ENCODE results near the gene RPS26.
"Not testable (repeated sequence)": the region's sequence is repeated elsewhere in the genome, so short reads cannot be mapped to it uniquely, and the experiment has no call there.

Gene RPS26

DNA sequence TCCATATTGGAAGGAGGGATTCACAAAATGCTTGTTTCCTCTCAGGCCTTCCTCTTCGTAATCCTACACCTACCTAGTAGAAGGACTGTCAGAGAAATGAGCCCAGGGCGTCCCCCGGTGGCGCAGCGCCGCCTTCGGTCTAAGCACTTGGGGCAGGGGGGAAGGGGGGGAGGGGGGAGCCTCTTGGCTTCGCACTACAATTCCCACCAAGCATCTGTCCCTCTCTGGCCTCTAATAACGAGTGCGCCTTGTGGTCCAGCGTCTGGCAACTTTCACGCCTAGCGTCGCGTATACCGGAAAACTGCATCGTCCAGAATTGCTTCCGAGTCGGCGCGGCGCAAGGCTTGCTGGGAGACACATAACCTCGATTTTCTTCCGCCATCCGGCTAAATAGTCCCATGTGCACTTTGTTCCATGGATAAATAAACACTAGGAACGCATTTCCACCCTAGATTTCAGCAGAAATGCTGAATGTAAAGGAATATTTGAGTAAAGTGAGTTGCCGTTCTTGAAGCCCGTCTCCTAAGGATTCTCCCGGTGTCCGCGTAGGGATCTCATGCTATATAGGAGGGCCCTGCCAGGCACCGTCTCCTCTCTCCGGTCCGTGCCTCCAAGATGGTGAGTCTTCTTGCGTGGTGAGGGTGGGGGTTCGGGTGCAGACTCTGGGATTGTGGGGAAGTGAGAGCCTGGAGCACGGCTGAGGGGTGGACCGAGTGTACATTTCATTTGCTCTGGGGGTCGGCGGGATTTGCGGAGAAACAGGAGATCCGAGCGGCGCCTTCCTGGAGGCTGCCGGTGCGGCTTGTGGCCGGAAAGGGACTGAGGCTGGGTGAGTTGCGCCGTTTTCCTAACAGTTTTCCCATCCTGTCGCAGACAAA, at the start of gene RPS26:
RPS26 (plus strand) TSS at position 367 of the 878 bp plus-strand sequence; CDS start at position 616, 249 bp downstream.
- DNase-seq (ENCODE audit: low read depth): peak; percentile 90

DNA sequence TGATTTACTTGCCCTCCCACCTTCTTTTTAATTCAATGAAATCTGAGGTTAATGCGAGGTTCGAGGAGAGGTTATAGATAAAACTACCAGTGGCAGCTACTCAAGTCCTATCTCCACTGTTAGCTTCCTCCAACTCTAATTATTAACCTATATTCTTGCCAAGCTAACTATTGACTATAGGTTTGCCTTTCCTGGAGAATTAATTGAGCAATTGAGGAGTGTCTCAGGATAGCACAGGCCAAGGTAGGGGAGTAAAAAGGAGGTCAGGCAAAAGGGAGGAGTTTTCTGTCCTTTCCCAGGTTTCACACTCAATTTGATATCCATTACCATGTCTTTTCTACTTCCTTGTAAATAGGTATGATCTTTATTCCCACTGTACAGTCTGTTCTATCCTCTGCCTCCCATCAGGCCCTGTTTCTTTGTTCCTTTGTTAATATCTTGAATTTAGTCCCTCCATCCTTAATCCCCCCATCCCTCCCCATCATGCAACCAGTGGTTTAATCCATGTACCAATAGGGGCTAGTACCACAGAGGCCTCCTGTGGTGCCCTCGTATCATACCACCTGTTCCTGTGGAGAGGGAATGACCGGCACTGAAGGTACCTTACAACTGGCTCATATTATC, 48.4 kb upstream of the RPS26 start:
- no peak for DNase-seq (ENCODE audit: low read depth)

DNA sequence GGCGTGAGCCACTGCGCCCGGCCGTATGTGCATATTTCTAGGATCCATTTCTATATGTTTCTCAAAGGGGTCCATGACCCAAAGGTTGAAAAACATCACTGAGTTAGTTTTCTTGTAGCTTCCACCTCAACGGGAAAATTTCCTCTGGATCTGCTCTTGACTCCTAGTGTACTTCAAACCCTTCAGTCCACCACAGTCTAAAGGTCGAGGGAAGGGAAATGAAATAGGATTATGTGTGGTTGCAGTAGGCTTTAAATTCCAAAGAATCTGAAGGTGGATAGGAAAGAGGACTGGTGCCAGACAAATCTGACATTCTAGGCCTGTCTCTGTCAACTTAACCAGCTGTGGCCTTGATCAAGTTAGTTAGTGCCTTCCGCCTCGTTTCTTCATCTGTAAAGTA, 46.4 kb upstream of the RPS26 start:
- DNase-seq (ENCODE audit: low read depth): no peak

DNA sequence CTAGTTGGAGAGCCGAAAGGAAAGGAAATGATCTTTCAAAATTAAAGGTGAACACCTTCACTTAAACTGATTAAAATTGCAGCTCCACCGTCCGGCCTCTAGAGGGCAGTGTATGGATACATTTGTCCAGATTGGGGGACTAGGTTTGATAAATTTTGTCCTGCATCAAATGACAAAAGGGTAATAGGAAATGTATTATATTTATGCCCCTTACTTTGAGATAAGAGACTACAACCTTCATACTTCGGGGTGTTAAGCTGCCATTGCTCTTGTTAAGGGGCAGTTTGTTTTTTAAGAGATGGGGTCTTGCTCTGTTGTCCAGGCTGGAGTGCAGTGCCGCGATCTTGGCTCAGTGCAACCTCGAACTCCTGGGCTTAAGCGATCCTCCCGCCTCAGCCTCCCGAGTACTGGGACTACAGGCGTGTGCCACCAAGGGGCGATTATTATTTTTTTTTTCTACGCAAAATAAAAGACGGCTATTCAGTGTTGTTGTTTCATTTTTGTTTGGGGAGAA, 45.5 kb upstream of the RPS26 start:
- peak; percentile 61 for DNase-seq (ENCODE audit: low read depth)

GRCh38 chr12:55996715-55997534, 44.8 kb upstream of the RPS26 start, which contains the start of gene SUOX:
Gene SUOX (plus strand): TSS chr12:55997276. CDS start chr12:56002222, 4,946 bp downstream.
- DNase-seq (ENCODE audit: low read depth): peak; percentile 8

DNA sequence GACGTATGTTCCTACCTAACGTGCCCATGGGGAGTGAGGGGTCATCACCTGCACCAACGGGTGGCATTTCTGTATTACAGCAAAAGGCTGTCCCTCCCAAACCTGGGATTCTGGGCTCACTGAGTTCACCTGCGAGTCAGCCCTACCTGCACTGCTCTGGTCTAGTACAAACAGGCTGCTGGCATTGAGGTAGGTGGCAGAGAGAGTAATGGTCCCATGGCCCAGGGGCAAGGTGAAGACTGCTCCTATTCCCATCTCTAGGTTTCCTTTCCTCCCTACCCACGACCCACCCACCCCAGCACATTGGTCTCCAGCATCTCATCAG, 44.2 kb upstream of the RPS26 start:
- DNase-seq (ENCODE audit: low read depth): no peak

DNA sequence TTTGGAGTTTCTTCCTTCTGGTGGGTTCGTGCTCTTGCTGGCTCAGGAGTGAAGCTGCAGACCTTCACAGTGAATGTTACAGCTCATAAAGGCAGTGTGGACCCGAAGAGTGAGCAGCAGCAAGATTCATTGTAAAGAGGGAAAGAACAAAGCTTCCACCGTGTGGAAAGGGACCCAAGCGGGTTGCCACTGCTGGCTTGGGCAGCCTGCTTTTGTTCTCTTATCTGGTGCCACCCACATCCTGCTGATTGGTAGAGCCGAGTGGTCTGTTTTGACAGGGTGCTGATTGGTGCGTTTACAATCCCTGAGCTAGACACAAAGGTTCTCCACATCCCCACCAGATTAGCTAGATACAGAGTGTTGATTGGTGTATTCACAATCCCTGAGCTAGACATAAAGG, 42.2 kb upstream of the RPS26 start:
- not testable (repeated sequence) for DNase-seq (ENCODE audit: low read depth)

GRCh38 chr12:55999999-56000540, 41.6 kb upstream of the RPS26 start:
- DNase-seq (ENCODE audit: low read depth): not testable (repeated sequence)

DNA sequence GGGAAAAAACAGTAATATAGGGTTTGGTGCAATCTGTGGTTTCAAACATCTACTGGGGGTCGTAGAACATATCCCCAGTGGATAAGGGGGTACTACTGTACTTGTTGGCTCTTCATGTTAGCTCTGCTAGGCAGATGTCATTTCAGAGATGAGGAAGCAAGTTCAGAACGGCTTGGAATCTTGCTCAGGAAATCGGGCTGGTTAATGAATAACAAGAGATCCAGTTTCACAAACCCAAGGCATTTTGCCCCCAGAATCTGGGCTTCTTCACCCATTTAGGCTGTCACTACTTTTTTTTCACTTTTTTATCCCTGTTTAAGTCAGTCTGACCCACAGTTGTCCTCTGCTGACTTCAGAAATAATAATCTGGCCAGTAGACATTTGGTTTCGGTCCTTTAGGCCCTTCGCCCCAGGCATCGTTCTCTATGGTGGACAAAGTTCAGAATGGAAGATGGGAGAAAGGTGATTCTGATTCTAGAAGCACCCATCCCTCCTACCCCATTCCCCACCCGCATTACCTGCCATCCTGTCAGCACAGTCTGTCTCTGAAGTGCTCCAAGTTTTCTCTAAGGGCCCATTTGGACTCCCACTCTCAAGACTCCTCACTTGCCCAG, 40.1 kb upstream of the RPS26 start:
- no peak for DNase-seq (ENCODE audit: low read depth)

DNA sequence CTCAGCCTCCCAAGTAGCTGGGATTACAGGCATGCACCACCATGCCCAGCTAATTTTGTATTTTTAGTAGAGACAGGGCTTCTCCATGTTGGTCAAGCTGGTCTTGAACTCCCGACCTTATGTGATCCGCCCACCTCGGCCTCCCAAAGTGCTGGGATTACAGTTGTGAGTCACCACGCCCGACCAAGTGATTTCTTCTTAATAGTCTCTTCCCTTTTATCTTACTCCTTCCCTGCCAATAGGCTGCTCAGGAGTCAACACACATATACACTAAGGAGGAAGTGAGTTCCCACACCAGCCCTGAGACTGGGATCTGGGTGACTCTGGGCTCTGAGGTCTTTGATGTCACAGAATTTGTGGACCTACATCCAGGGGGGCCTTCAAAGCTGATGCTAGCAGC, 38.3 kb upstream of the RPS26 start:
- not testable (repeated sequence) for DNase-seq (ENCODE audit: low read depth)

GRCh38 chr12:56004211-56004610, 37.5 kb upstream of the RPS26 start:
- no peak for DNase-seq (ENCODE audit: low read depth)

DNA sequence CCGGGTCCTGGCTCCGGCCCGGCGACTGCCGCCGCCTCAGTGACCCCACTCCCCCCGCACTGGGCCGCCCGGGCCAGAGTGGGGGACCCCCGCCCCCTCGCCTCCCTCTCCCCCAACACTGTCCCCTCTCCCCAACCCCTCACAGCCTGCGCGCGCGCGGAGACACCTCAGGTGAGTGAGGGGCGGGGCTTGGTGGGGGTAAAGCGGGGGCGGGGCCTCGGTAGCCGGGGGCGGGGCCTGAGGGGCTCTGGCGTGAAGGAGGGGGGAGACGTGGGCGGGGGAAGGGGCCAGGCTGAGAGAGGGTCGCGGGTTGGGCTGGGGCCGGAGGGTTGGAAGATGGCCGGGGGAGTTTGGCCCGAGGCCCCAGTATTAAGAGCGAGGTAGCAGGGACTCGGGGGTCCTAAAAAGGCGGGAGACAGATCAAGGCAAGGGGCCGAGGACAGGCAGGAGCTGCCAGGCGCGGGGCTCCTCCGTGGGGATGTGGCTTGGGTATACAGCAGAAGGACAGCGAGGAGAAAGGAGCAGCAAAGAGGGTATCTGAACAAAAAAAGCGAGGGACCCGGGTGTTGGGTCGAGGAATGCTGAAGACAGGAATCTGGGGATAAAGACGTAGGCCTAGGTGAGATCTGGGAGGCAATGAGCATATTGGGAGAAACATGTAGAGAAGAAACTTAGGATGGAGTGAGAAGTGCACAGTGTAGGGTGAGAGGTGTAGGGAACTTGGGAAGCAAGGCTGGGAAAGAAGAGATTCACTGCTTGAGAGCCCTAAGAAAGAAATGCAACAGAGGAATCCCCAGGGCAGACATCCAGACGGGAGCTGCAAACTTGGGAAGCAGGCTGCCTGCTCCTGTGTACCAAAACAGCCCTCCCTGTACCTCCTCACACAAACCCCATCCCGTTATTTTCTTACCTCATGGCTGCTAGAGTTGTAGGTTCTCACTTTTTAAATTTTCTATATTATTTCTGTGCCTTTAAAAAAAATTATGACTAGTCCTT, 33.9 kb upstream of the RPS26 start:
- DNase-seq (ENCODE audit: low read depth): peak; percentile 40

DNA sequence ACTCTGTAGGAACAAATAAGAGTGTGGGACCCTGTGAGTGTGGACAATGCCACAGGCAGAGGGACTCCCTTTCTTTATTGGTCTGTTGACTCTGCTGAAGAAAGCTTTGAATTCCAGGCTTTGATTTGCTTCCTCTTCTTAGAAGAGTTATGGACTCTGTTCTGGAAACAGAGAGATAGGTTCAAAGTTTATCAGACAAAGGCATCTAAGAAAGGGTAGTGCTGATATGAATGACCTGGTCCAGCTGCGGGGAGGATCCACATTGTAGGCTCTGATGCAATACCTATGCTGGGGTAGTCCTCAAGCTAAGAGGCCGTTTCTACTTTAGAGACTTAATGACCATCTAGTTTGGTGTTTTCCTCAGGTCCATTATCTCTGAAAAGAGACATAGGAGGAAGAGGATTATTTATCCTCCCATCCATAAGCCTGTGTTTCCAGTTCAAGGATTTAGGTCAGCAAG, 31.6 kb upstream of the RPS26 start:
- no peak for DNase-seq (ENCODE audit: low read depth)

DNA sequence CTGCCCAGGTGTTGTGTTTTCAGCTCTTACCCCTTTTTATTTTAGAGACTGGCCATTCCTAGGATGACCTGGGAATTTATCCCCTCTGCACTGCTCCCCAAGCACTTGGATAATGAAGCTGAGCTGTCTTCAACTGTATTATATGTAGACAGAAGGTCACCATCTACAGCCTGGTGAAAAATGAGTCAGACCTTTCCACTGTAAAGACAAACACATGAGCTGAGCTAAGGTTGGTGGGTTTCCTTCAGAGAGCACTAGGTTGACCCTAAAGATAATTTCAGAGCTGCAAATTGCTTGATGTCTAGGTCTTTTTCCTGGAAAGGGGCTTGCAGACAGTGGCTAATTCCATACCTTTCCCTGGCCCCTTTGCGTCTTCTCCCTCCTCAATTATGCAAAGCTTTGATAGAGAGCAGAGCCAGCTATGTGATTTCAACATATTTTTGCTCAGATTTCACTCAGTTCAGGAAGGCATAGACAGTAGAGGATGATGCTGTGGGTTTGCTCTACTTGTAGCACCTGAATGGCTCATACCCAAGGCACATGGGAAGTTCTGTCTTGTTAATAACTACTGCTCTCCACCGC, 30.1 kb upstream of the RPS26 start:
- no peak for DNase-seq (ENCODE audit: low read depth)

DNA sequence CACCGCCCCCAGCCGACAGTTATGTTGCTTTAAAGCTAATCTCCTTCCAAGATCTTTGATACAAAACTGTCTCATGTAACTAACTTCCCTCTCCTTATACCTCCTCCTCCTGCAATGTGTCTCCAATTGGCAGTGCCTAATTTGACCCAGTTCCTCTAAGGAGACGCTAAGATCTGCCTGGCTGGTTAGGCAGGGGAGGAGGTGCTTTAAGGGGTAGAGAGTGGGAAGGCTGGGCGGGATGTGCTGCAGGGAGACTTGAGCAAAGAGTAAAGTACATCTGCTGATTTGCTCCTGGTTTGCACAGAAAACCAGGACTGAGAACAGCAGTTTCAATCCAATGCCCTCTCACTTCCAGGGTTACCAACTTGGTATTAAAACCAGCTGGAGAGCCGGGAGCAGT, 28.2 kb upstream of the RPS26 start:
- DNase-seq (ENCODE audit: low read depth): no peak

DNA sequence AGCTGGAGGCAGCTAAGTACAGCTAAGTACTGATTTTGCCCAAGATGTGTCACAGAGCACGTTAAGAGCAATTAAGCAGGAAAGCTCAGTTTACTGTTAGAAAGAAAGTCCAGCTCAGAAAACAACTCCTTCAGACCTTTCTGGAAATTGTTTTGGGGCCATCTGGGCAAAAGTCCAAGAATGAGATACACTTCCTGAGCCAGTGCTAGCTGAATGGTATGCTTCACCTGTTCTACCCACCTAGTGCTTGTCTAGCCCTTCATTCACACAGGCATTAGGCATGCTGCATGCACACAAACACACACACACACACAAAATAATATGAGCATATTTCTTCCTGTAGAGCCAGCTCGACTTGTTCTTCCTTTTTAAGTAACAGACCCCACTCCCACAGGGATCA, 27.5 kb upstream of the RPS26 start:
- no peak for DNase-seq (ENCODE audit: low read depth)

- no peak for DNase-seq (ENCODE audit: low read depth)
Measured at GRCh38 chr12:56017181-56017580, 24.5 kb upstream of the RPS26 start.

- no peak for DNase-seq (ENCODE audit: low read depth)
Measured at GRCh38 chr12:56018356-56018755, 23.4 kb upstream of the RPS26 start.

- DNase-seq (ENCODE audit: low read depth): no peak
Measured at GRCh38 chr12:56020423-56021184, 21.1 kb upstream of the RPS26 start, which contains the start of gene IKZF4. Gene IKZF4 (plus strand): TSS chr12:56021043. CDS start chr12:56021494, 451 bp downstream.

Data from activated T-cell treated with anti-CD3 and anti-CD28 coated beads for 24 hours (primary cell).